ENCODE results near the gene TNNC1.

Gene TNNC1

DNA sequence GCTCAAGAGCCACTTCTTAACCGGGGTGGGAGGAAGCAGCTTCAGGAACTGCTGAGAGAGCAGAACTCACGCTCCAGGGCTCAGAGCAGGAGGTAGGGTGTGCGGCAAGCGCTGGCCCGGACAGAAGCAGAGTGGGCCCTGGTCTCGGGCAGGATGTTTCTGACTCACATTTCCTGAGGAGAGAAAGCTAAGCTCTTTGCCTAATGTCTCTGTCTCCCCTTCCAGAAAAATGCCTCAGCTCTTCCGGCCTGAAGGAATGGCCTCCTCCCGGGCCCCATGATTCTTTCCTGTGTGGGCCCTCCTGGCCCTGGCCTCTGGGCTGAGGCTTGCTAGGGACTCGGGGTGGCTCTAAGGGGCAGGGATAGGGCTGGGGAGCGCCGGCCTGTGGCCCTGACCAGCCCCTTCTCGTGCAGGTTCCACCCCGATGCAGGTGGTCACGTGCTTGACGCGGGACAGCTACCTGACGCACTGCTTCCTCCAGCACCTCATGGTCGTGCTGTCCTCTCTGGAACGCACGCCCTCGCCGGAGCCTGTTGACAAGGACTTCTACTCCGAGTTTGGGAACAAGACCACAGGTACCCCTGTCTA is 37.2 kb upstream of the TNNC1 start:
- DNase-seq (ENCODE audit: extremely low read depth, insufficient read length): no peak
- H3K4me3 ChIP-seq (replicated peaks; ENCODE audit: low read depth, low read length): no peak overlapping the region
- TF ChIP-seq, protein P1, sequence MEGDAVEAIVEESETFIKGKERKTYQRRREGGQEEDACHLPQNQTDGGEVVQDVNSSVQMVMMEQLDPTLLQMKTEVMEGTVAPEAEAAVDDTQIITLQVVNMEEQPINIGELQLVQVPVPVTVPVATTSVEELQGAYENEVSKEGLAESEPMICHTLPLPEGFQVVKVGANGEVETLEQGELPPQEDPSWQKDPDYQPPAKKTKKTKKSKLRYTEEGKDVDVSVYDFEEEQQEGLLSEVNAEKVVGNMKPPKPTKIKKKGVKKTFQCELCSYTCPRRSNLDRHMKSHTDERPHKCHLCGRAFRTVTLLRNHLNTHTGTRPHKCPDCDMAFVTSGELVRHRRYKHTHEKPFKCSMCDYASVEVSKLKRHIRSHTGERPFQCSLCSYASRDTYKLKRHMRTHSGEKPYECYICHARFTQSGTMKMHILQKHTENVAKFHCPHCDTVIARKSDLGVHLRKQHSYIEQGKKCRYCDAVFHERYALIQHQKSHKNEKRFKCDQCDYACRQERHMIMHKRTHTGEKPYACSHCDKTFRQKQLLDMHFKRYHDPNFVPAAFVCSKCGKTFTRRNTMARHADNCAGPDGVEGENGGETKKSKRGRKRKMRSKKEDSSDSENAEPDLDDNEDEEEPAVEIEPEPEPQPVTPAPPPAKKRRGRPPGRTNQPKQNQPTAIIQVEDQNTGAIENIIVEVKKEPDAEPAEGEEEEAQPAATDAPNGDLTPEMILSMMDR (IDR thresholded peaks at IDR 0.05; ENCODE audit: insufficient read depth, low read length, poor library complexity, severe bottlenecking): no peak
- peaks cover 39% of the 10 kb centered on the region for H3K36me3 ChIP-seq (ENCODE audit: control insufficient read depth, insufficient read depth, low read length)
- no peaks in the 10 kb centered on the region for H3K27me3 ChIP-seq (replicated peaks; ENCODE audit: control insufficient read depth, insufficient read depth, low read length)

DNA sequence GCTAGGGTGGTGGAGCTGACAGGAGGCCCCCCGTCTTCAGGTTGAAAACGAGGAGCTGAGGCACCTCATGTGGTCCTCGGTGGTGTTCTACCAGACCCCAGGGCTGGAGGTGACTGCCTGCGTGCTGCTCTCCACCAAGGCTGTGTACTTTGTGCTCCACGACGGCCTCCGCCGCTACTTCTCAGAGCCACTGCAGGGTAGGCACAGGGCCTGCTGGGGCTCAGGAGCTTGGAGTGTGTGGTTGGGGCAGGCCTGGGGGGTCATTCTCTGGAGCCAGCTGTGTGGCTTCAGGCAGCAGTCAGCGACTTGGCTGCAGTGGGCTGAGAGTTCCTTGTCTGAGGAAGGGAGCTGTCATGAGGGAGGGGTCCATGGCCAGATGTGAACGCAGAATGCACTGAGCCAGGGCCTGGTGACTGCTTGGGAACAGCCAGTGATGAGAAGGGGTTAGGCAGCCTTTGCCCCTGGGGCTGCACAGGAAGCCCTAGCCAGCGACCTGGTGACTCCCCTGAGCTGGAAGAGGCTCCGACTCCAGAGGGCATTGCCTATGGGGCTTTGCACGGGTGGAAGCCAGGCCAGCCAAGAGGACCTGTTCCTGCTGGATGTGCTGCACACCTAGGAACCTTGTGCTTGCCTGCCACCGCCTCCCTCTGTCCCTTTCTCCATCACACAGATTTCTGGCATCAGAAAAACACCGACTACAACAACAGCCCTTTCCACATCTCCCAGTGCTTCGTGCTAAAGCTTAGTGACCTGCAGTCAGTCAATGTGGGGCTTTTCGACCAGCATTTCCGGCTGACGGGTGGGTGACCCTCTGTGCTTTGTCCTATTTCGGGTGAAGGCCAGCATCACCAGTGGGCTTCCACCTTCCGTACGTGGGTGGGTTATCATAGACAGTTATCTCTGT is 36.4 kb upstream of the TNNC1 start:
- TF ChIP-seq, protein P1 (IDR thresholded peaks at IDR 0.05; ENCODE audit: insufficient read depth, low read length, poor library complexity, severe bottlenecking): no peak
- no peaks in the 10 kb centered on the region for H3K27me3 ChIP-seq (replicated peaks; ENCODE audit: control insufficient read depth, insufficient read depth, low read length)
- no peak for DNase-seq (ENCODE audit: extremely low read depth, insufficient read length)
- H3K36me3 ChIP-seq (ENCODE audit: control insufficient read depth, insufficient read depth, low read length): peaks cover 42% of the 10 kb centered on the region
- H3K4me3 ChIP-seq (replicated peaks; ENCODE audit: low read depth, low read length): no peak overlapping the region

DNA sequence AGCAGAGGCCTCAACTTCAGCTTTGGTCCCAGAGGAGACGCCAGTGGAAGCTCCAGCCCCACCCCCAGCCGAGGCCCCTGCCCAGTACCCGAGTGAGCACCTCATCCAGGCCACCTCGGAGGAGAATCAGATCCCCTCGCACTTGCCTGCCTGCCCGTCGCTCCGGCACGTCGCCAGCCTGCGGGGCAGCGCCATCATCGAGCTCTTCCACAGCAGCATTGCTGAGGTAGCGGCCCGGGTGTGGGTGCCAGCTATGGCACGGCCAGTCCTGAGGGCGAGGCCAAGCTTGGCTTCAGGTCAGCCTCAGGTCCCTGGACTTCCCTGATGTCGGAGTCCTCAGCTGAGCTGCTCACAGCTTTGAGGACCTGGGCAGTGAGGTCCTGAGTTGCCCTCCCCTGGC is 35.6 kb upstream of the TNNC1 start:
- Histone ChIP-seq H3K4me3 (replicated peaks; ENCODE audit: low read depth, low read length) (no peak overlapping the region), H3K27me3 (replicated peaks; ENCODE audit: control insufficient read depth, insufficient read depth, low read length) (no peaks in the 10 kb centered on the region), H3K36me3 (ENCODE audit: control insufficient read depth, insufficient read depth, low read length) (peaks cover 46% of the 10 kb centered on the region)
- no peak for DNase-seq (ENCODE audit: extremely low read depth, insufficient read length)
- TF ChIP-seq, protein P1 (IDR thresholded peaks at IDR 0.05; ENCODE audit: insufficient read depth, low read length, poor library complexity, severe bottlenecking): no peak

DNA sequence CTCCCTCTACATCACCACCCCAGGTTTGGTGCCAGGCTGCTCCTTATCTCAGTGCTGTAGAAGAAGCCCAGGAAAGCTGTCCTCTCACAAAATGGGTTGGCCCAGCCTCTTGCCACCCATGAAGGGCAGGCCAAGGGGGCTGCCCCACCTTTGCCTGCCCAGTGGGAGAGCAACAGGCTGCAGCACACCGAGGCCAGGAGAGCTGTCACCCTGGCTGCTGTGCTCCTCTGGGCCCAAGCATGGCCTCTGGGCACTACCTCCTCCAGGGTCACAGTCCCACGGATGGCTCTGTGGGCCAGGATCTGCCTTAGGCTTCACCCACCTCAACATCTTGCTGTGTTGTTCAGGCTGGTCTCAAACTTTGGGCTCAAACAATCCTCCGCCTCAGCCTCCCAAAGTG is 34.9 kb upstream of the TNNC1 start:
- TF ChIP-seq, protein P1 (IDR thresholded peaks at IDR 0.05; ENCODE audit: insufficient read depth, low read length, poor library complexity, severe bottlenecking): no peak
- Histone ChIP-seq H3K4me3 (replicated peaks; ENCODE audit: low read depth, low read length) (no peak overlapping the region), H3K27me3 (replicated peaks; ENCODE audit: control insufficient read depth, insufficient read depth, low read length) (no peaks in the 10 kb centered on the region), H3K36me3 (ENCODE audit: control insufficient read depth, insufficient read depth, low read length) (peaks cover 47% of the 10 kb centered on the region)
- no peak for DNase-seq (ENCODE audit: extremely low read depth, insufficient read length)

DNA sequence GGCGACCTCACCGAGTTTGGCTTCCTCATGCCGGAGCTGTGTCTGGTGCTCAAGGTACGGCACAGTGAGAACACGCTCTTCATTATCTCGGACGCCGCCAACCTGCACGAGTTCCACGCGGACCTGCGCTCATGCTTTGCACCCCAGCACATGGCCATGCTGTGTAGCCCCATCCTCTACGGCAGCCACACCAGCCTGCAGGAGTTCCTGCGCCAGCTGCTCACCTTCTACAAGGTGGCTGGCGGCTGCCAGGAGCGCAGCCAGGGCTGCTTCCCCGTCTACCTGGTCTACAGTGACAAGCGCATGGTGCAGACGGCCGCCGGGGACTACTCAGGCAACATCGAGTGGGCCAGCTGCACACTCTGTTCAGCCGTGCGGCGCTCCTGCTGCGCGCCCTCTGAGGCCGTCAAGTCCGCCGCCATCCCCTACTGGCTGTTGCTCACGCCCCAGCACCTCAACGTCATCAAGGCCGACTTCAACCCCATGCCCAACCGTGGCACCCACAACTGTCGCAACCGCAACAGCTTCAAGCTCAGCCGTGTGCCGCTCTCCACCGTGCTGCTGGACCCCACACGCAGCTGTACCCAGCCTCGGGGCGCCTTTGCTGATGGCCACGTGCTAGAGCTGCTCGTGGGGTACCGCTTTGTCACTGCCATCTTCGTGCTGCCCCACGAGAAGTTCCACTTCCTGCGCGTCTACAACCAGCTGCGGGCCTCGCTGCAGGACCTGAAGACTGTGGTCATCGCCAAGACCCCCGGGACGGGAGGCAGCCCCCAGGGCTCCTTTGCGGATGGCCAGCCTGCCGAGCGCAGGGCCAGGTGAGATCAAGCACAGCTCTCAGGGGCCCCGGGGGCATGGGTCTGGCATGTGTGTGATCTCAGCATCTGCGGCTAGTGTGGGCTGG is 34.2 kb upstream of the TNNC1 start:
- Histone ChIP-seq H3K27me3 (replicated peaks; ENCODE audit: control insufficient read depth, insufficient read depth, low read length) (no peaks in the 10 kb centered on the region), H3K36me3 (ENCODE audit: control insufficient read depth, insufficient read depth, low read length) (peaks cover 48% of the 10 kb centered on the region), H3K4me3 (replicated peaks; ENCODE audit: low read depth, low read length) (no peak overlapping the region)
- DNase-seq (ENCODE audit: extremely low read depth, insufficient read length): no peak
- TF ChIP-seq, protein P1 (IDR thresholded peaks at IDR 0.05; ENCODE audit: insufficient read depth, low read length, poor library complexity, severe bottlenecking): no peak
